OCI-LY7 (cell line): ENCODE measurements around the gene KLHL22.

Experiments used
- EZH2phosphoT487 ChIP-seq: fragments of 200-600 bp; sonication (generic); IDR thresholded peaks from 2 replicates; pipeline ENCODE4 v1.6.1; 2018; ENCODE audit warnings: low read depth, borderline replicate concordance, mild to moderate bottlenecking, mixed run types, antibody characterized with exemption, low read length, moderate library complexity, mixed read lengths
- TF ChIP-seq, protein P1 (sequence below): fragments of 200-600 bp; sonication (generic); conservative IDR thresholded peaks from 2 replicates; pipeline ENCODE4 v1.5.1; 2014; ENCODE audit warnings: mild to moderate bottlenecking, antibody characterized with exemption, low read length, moderate library complexity, mixed read lengths

DNA sequence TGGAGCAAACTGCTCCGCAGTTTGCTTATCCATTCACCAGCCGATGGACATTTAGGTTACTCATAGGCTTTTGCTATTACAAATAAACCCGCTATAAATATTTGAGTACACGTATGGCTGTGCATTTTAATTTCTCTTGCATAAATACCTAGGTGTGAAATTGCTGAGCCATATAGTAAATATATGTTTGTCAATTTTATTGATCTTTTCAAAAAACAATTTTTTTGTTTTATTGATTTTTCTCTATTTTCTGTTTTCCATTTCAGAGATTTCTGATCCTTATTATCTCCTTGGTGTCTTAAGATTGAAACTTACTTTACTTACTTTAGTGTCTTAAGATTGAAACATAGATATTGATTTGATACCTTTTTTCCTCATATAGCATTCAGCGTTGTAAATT, 97.2 kb downstream of the KLHL22 start:
- TF ChIP-seq, protein P1, sequence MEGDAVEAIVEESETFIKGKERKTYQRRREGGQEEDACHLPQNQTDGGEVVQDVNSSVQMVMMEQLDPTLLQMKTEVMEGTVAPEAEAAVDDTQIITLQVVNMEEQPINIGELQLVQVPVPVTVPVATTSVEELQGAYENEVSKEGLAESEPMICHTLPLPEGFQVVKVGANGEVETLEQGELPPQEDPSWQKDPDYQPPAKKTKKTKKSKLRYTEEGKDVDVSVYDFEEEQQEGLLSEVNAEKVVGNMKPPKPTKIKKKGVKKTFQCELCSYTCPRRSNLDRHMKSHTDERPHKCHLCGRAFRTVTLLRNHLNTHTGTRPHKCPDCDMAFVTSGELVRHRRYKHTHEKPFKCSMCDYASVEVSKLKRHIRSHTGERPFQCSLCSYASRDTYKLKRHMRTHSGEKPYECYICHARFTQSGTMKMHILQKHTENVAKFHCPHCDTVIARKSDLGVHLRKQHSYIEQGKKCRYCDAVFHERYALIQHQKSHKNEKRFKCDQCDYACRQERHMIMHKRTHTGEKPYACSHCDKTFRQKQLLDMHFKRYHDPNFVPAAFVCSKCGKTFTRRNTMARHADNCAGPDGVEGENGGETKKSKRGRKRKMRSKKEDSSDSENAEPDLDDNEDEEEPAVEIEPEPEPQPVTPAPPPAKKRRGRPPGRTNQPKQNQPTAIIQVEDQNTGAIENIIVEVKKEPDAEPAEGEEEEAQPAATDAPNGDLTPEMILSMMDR = no peak
- no peak for TF ChIP-seq EZH2phosphoT487
